H1 (cell line): ENCODE measurements around the gene WNK4. TPM values are rescaled to one million over a fixed set of nuclear protein-coding genes. Genes with fewer than 3 reads are reported as not detected.

Source experiments
- ATF3 ChIP-seq: IDR thresholded peaks from 2 replicates; pipeline ENCODE4 v1.6.1; 2011; ENCODE audit warnings: low read depth, mild to moderate bottlenecking, low read length; ENCODE audit not compliant: insufficient read depth
- KDM4A ChIP-seq: IDR thresholded peaks from one replicate; pipeline ENCODE4 v1.7.1; 2012; ENCODE audit warnings: low read depth, mild to moderate bottlenecking, moderate library complexity, low read length, inconsistent platforms; ENCODE audit not compliant: severe bottlenecking
- RFX5 ChIP-seq: IDR thresholded peaks from 2 replicates; pipeline ENCODE4 v1.6.1; 2011; ENCODE audit warnings: low read depth, low read length, improper control_type of control experiment, borderline replicate concordance
- SIX5 ChIP-seq: IDR thresholded peaks from 2 replicates; pipeline ENCODE4 v1.6.1; 2011; ENCODE audit warnings: mild to moderate bottlenecking, low read depth, low read length
- SP1 ChIP-seq: IDR thresholded peaks from 2 replicates; pipeline ENCODE4 v1.6.1; 2011; ENCODE audit warnings: low read depth, low read length
- polyA plus RNA-seq, 7 experiments: library from polyadenylated mRNA; depleted of rRNA in 3 of 7; stranded (reverse) in 5 of 7; unstranded in 2 of 7; fragments of >200 nt in 5 of 7; fragments of 200-250 nt in 2 of 7; gene quantifications; 1 replicate in 5 of 7; 2 replicates in 1 of 7; 4 replicates in 1 of 7; pipeline versions ENCODE4 v1.2.1 to v1.2.3, GENCODE V29; 2011 to 2013; ENCODE audit warnings: missing spikeins in 2 of 7, mixed read lengths in 2 of 7
- total RNA-seq: library from RNA; stranded (reverse); fragmentation: NEBNext Ultra II Directional; extraction: Animal tissue kit (Norgen Biotek cat#: 25700); gene quantifications from 2 replicates; pipeline ENCODE4 v1.2.1, GENCODE V29; 2021

Gene WNK4
- total and polyA plus RNA-seq, 2 of the 8 experiments (the other 6 are each of a cell fraction or from before 2014, with no cell fraction given) = 0.21 to 1.7 TPM

DNA sequence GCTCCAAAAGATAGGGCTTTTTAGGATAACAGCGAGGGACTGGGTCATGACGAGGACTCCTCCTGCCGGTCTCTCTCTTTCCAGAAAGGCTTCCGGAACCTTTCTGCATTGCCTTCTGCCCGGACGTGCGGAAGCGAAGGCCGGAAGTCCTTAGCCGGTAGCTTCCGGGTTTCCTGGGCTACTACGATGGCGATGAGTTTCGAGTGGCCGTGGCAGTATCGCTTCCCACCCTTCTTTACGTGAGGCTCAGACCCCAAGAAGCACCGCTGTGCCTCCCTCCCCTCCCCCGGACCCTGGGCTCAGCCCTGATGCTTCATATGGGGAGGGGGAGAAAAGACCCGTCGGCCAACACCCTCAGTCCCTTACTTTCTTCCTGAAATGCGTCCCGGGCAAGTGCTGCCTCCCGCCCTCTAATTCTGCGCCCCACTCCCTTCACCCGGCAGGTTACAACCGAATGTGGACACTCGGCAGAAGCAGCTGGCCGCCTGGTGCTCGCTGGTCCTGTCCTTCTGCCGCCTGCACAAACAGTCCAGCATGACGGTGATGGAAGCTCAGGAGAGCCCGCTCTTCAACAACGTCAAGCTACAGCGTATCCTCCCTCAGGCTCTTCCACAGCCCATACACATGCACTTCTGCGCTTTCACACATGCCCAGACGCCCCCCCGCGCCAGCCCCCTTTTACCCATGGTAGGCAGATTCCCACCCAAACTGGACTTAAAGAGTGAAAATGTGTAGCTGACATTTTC, 6.9 kb upstream of the WNK4 start, which contains the start of gene VPS25 (continued):
- TF ChIP-seq RFX5 (no peak), ATF3 (no peak), SIX5 (peak; percentile 34), SP1 (peak; percentile 61; the same call in 1 of the 2 replicates), KDM4A (peak; percentile 81)
